ENCODE results near the gene ARHGEF33.
"Not testable (repeated sequence)": the region's sequence is repeated elsewhere in the genome, so short reads cannot be mapped to it uniquely, and the experiment has no call there.

ARHGEF33 gene

GRCh38 chr2:38909872-38910271 is 20.2 kb downstream of the ARHGEF33 start:
- no peak for DNase-seq (ENCODE audit: low read depth in 1 of 2, low spot score in 1 of 2)

GRCh38 chr2:38911191-38911590 is 21.5 kb downstream of the ARHGEF33 start:
- DNase-seq (ENCODE audit: low read depth in 1 of 2, low spot score in 1 of 2): no peak

GRCh38 chr2:38912619-38913018 is 22.9 kb downstream of the ARHGEF33 start:
- DNase-seq (ENCODE audit: low read depth in 1 of 2, low spot score in 1 of 2): no peak

- DNase-seq (ENCODE audit: low read depth in 1 of 2, low spot score in 1 of 2): no peak
Observed at GRCh38 chr2:38922389-38922788, 32.7 kb downstream of the ARHGEF33 start.

- no peak for DNase-seq (ENCODE audit: low read depth in 1 of 2, low spot score in 1 of 2)
Observed at GRCh38 chr2:38922902-38923301, 33.2 kb downstream of the ARHGEF33 start.

GRCh38 chr2:38925982-38926381 is 36.3 kb downstream of the ARHGEF33 start:
- DNase-seq (ENCODE audit: low read depth in 1 of 2, low spot score in 1 of 2): no peak

- no peak for DNase-seq (ENCODE audit: low read depth in 1 of 2, low spot score in 1 of 2)
Observed at GRCh38 chr2:38930600-38930999, 40.9 kb downstream of the ARHGEF33 start.

- DNase-seq (ENCODE audit: low read depth in 1 of 2, low spot score in 1 of 2): no peak
Observed at GRCh38 chr2:38932586-38932985, 42.9 kb downstream of the ARHGEF33 start.

- DNase-seq (ENCODE audit: low read depth in 1 of 2, low spot score in 1 of 2): no peak
Observed at GRCh38 chr2:38933653-38934052, 44.0 kb downstream of the ARHGEF33 start.

- DNase-seq (ENCODE audit: low read depth in 1 of 2, low spot score in 1 of 2): no peak
Observed at GRCh38 chr2:38934742-38935141, 45.1 kb downstream of the ARHGEF33 start.

GRCh38 chr2:38935568-38936172 is 46.0 kb downstream of the ARHGEF33 start:
- no peak for DNase-seq (ENCODE audit: low read depth in 1 of 2, low spot score in 1 of 2)

- DNase-seq (ENCODE audit: low read depth in 1 of 2, low spot score in 1 of 2): not testable (repeated sequence)
Observed at GRCh38 chr2:38936516-38936915, 46.8 kb downstream of the ARHGEF33 start.

GRCh38 chr2:38937548-38937947 is 47.9 kb downstream of the ARHGEF33 start:
- no peak for DNase-seq (ENCODE audit: low read depth in 1 of 2, low spot score in 1 of 2)

GRCh38 chr2:38940746-38941145 is 51.1 kb downstream of the ARHGEF33 start:
- DNase-seq (ENCODE audit: low read depth in 1 of 2, low spot score in 1 of 2): no peak

- no peak for DNase-seq (ENCODE audit: low read depth in 1 of 2, low spot score in 1 of 2)
Observed at GRCh38 chr2:38943784-38944183, 54.1 kb downstream of the ARHGEF33 start.

- DNase-seq (ENCODE audit: low read depth in 1 of 2, low spot score in 1 of 2): no peak
Observed at GRCh38 chr2:38945372-38945771, 55.7 kb downstream of the ARHGEF33 start.

- no peak for DNase-seq (ENCODE audit: low read depth in 1 of 2, low spot score in 1 of 2)
Observed at GRCh38 chr2:38945911-38946310, 56.2 kb downstream of the ARHGEF33 start.

GRCh38 chr2:38947241-38948239 is 57.9 kb downstream of the ARHGEF33 start:
- peak; percentile 17 to 57 for DNase-seq (ENCODE audit: low read depth in 1 of 2, low spot score in 1 of 2)

GRCh38 chr2:38948387-38948882 is 58.8 kb downstream of the ARHGEF33 start:
- no peak for DNase-seq (ENCODE audit: low read depth in 1 of 2, low spot score in 1 of 2)

GRCh38 chr2:38948995-38949394 is 59.3 kb downstream of the ARHGEF33 start:
- no peak for DNase-seq (ENCODE audit: low read depth in 1 of 2, low spot score in 1 of 2)

- DNase-seq (ENCODE audit: low read depth in 1 of 2, low spot score in 1 of 2): no peak
Observed at GRCh38 chr2:38951766-38952165, 62.1 kb downstream of the ARHGEF33 start.

- no peak for DNase-seq (ENCODE audit: low read depth in 1 of 2, low spot score in 1 of 2)
Observed at GRCh38 chr2:38957972-38958371, 68.3 kb downstream of the ARHGEF33 start.

All from activated CD4-positive, alpha-beta T cell treated with anti-CD3 and anti-CD28 coated beads, Interleukin-2, amount 50 U/mL, for 24 hours (primary cell).